Measurements from ENCODE around the gene NEU3.

GRCh38 chr11:75004215-75004614, 15.5 kb downstream of the NEU3 start:
- TF ChIP-seq POLR2AphosphoS5 (IDR thresholded peaks at IDR 0.05) (no peak), CTCF (IDR thresholded peaks at IDR 0.05) (no peak), POLR2A (IDR thresholded peaks at IDR 0.05) (no peak), EP300 (IDR thresholded peaks at IDR 0.05; ENCODE audit: low read depth) (no peak)

Data from transverse colon (tissue), 4 donors.